HG02678 (cell line): Measurements from ENCODE around the gene GPS1.

Experiments used
- ATAC-seq: cut with Tn5 transposase; IDR thresholded peaks from one replicate; pipeline ENCODE4 v1.9.1; 2021; ENCODE audit warnings: mild to moderate bottlenecking, moderate library complexity; ENCODE audit not compliant: unreplicated experiment

GPS1 gene

DNA sequence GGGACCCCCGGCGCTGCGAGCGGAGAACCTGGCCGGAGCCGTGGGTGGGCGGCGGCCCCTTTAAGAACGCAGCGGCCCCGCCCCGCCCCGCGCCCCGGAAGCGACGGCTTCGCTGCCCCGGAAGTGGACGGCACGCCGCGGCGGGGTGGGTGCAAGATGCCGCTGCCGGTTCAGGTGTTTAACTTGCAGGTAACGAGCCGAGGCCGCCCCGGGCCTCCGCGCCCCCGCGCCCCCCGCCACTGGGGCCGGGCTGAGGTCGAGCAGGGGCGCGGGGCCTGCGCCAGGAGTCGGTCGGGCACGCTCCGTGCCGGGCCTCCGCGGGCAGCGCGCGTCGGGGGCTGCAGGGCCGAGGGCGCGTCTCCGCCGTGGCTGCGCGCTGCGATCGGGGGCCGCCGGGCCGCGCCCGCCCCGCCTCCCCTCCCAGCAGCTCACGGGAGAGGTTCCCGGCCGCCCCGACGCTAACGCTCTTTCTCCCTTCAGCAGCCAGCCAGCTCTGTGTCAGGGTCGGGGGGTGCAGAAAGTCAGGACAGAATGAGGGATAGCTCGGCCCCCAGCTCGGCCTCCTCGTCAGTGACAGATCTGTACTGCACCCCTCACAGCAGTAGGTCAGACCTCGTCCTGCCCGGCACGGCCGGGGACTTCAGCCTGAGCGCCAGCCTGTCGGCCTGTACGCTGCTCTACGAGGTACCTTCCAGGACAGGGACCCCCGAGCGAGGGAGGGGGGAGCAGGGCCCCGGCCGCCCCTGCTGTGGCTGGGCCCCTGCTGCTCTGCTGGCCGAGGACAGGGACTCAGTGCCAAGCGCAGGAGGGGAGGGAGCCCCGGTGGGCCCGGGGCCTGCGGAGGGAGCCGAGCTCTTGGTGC lies at the start of gene GPS1, which contains the start of gene RFNG:
GPS1 (plus strand) TSS at position 123 of the 862 bp plus-strand sequence; CDS start at position 157, 34 bp downstream.
RFNG (minus strand) TSS at position 36 of the 862 bp plus-strand sequence. CDS start 45 bp downstream, outside the sequence.
- no peak for ATAC-seq

GRCh38 chr17:82003411-82004381 lies 48.0 kb upstream of the GPS1 start:
- no peak for ATAC-seq

DNA sequence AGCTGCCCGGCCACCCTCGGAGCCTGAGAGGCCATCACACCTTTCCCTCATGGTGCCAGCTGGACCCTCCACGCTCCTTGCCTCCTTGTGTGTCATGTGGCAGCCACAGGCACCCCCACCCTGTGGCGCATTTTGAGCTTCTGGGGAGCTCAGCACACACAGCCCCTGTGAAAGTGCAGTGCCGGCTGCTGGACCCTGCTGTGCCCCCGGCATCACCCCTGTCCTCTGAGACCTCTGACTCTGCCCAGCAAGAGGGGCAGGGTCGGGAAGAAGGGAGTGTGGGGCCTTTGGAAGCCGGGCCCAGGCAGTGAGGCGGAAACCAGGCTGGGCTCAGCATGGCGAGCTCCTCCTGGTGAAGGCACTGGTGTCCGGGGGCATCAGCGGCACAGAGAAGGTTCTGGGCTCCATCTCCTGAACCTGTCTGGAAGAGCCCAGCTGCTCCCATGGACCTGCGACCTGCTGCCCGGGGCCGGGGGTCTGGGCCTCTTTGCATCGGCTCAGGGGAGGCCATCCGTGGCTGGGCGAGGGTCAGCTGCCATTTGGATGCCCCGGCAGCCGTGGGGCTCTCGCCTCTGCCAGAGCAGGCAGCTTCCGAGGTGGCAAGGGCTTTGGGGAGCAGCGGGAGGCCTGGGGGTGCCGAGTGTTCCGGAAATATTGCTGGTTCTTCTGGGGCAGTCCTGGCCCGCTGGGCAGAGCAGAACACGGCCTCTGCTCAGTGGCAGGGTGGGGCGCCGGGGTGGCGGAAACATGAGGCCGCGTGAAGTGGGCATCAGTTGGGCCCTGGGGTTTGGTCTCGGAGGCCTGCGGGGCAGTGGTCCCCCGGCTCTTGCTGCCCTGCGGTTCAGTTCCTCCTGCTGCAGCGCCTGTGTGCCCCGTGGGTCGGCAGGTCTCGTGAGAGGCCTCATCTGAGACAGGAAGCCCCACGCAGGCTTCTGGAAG lies 46.9 kb upstream of the GPS1 start:
- ATAC-seq = no peak

- ATAC-seq = no peak
Measured at GRCh38 chr17:82005701-82006348, 45.9 kb upstream of the GPS1 start.

DNA sequence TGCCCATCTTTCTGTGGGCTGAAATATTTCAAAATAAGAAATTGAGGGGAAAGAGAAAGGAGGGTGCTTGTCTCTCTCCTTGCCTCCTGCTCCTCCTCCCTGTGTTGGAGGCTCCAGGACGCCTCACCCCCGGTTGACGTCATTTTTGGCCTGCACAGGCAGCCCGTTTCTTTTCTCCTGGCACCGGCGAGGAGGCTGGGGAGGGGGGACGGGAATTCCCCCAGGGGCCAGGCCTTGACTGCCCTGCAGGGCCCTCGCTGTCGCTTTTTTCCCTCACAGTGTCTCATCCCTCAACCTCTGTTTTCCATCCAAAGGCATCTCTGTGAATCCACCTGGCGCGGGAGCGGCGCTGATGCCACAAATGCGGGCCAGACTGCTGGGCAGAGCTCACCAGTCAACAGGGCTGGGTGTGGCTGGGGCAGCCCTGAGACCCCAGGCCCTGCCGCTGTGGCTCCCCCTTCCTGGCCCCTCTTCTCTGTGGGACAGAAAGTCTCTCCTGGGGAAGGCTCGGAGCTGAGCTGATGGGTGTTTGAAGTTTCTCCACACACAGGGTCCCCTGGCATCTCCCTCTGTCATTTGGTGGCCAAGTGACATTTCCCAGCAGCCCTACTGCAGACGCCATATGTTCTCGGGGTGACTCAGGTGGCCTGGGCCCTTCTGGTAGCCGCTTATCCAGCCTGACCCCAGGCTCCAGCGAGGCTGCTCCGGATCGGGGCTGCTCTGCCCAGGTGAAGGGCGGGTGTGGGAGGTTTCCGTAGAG lies 45.0 kb upstream of the GPS1 start:
- no peak for ATAC-seq

DNA sequence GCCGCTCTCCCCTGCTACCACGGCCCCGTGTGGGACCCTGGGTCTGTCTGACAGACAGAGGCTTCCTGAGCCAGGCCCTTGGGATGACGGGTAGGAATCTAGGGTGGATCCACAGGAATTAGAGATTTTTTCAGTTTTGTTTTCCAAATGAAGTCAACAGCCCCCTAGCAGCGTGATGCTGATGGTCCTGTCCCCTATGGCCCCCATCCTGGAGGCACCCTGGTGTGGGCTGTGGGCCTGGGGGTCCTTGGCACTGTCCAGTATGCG lies 44.5 kb upstream of the GPS1 start:
- no peak for ATAC-seq

DNA sequence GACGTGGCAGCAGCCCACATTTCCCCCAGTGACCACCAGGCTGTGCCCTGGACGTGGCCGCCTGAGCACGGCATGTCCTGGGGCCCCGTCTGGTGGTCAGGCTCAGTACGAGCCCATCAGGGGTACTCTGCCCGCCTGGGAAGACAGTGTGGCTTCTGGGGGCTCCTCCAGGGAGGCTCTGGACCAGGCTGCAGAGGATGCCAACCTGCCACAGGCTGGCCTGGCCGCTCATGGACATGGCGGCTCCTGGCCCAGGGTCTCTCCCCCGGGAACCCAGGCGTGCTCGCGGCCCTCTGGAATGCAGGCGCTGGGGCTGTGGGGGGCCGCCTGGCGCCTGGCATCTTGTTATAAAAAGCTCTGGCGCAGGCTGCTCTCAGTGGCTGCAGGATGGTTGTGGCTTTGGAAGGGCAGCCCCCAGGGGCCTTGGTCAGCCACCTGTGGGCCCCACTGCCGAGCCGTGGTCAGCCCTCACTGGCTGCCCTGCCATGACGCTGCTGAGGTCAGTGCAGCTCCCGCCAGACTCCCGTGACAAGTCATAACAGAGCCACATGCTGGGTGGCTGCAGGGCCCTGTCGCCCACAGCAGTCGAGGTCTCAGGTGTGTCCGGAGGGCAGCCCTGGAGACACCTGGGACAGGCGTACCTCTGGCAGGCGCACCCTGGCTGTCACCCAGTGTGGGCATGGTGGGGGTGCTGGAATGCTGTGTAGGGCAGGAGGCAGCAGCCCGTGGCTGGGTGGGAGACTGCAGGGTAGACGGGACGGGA lies 44.0 kb upstream of the GPS1 start:
- ATAC-seq = no peak

DNA sequence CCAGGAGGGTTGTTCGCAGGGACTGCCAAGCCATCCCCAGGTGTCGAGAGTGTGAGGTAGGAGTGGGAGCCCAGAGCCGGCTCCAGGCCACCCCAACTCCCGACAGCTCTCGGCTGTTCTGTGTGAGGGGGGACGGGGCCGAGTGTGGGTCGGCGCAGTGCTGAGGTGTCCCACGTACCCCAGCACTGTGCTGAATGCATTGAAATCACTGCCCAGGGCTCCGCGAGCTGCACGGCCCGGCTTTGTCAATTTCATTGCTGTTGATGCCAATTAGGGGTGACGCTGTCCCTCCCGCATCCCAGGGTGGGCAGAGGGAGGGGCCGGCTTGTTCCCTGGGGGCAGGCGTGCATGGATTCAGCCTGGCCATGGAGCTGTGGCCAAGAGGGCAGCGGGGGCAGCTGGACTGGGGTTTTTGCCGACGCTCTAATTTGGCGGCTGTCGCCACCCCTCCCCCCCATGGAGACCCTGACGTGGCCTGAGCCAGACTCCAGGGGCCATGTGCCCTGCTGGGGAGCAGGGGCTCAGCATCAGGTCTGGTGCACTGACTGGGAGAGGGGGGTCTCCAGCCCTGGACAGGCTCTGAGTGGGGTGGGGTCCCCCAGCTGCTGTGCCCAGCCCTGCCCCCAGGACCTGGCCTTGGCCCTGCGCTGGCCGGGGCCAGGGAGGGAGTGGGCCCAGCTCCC lies 43.3 kb upstream of the GPS1 start:
- no peak for ATAC-seq

DNA sequence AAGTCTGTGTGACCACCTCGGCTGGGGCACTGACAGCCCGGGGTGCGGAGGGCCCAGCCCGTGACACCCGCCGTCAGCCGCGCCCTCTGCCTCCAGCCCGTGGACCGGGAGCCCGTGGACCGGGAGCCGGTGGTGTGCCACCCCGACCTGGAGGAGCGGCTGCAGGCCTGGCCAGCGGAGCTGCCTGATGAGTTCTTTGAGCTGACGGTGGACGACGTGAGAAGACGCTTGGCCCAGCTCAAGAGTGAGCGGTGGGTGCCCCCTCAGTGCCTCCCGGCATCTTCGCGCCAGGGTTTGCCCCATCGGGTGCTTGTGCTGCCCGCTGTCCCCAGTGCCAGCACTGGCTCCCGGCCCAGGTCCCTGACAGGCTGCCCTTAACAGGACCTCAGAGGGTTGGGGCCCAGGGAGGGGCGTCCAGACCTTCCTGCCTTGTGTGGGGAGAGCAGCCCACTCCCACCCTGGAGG lies 42.7 kb upstream of the GPS1 start:
- ATAC-seq = no peak

- no peak for ATAC-seq
Measured at GRCh38 chr17:82009413-82009812, 42.3 kb upstream of the GPS1 start.

- no peak for ATAC-seq
Measured at GRCh38 chr17:82010575-82011525, 40.8 kb upstream of the GPS1 start.

GRCh38 chr17:82011617-82012187 lies 40.0 kb upstream of the GPS1 start:
- ATAC-seq = no peak

GRCh38 chr17:82012261-82012639 lies 39.4 kb upstream of the GPS1 start:
- ATAC-seq = no peak

DNA sequence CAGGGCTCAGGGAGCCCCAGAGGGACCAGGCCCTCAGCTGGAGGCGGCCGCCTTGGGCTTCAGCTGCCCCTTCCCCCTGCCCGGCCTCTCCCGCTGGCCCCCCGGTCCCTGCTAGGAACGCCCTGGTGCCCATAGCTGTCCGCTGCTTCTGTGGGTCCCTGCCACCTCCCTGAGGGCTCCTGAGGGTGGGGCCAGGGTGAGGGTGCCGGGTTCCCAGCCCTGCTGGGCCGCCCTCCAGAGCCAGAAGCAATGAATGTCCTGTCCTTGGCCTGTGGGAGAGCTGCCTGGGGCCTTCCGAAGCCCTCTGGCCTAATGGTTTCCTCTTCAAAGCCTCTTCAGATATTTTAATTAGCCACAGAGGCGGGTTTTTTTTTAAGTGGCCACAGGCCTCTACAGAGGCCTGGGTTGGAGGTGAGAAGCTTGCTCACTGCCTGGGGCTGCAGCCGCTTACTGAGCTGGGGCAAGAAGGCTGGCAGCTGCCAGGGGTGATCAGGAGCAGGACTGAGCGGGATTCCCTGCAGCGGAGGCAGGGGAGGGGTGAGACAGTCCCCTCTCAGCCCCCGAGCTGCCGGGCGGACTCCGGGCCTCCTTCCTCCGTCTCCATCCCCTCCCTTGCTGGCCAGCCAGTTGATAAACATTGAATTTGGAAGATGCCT lies 38.9 kb upstream of the GPS1 start:
- no peak for ATAC-seq

DNA sequence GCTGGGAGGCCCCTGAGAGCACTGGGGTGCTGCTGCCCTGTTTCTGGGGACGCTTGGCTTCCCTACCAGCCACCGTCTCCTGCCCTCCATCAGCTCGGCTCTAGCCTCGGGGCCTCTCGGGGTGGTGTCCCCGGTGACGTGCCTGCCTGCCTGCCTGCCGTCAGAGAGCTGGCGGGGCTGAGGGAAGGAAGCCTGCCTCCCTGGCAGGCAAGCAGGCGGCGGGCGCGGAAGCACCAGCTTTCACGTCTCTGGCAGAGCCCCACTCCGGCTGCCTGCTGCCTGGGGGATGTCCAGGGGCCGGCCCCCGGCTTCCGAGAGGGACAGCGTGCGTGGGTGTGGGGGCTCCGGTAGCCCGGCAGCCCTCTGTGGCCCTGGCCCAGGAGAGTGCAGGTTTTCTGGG lies 38.4 kb upstream of the GPS1 start:
- ATAC-seq = no peak

DNA sequence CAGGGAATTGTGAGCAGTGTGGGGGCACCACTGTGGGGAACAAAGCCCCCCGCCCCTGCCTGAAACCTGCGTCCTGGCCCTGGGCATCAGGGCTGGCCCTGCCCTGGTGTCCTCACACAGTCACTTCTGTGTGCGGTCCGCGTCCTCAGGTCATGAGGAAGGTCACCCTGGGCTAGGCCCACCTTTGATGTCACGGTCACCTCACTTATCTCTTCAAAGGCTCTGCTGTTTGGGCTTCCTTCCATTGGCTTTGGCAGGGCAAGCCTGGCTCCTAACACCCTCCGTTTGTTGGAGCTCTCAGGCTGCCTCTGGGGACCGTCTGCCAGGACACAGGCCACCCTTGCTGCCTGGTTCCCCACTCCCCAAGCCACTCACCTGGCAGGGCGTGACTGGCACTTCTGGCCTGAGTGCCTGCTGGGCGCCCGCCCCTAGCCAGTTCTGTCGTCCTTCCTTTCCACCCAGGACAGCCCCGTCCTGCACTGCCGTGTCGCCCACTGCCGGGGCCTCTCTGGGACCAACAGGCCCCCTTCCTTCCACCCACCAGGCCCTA lies 37.9 kb upstream of the GPS1 start:
- no peak for ATAC-seq
